HG02588 (cell line): ENCODE results near the gene FXYD1.
"Not testable (repeated sequence)": the region's sequence is repeated elsewhere in the genome, so short reads cannot be mapped to it uniquely, and the experiment has no call there.

ENCODE experiments used
- ATAC-seq: cut with Tn5 transposase; IDR thresholded peaks from one replicate; pipeline ENCODE4 v1.9.1; 2021; ENCODE audit warnings: mild to moderate bottlenecking, moderate library complexity; ENCODE audit not compliant: unreplicated experiment

The FXYD1 gene

GRCh38 chr19:35138305-35138892, at the start of gene FXYD1:
FXYD1 (plus strand) TSS chr19:35138824; CDS start chr19:35140080, 1,256 bp downstream.
- ATAC-seq, result no peak

GRCh38 chr19:35089554-35089953, 49.1 kb upstream of the FXYD1 start:
- ATAC-seq, result no peak

- ATAC-seq, result no peak
These were observed 48.5 kb upstream of the FXYD1 start for GRCh38 chr19:35090160-35090505.

- no peak for ATAC-seq
These were observed 48.0 kb upstream of the FXYD1 start for GRCh38 chr19:35090506-35091214.

- ATAC-seq, result no peak
These were observed 45.2 kb upstream of the FXYD1 start for GRCh38 chr19:35093430-35093829.

- no peak for ATAC-seq
These were observed 44.5 kb upstream of the FXYD1 start for GRCh38 chr19:35093941-35094647.

- no peak for ATAC-seq
These were observed 44.0 kb upstream of the FXYD1 start for GRCh38 chr19:35094656-35095055.

GRCh38 chr19:35095667-35096368, 42.8 kb upstream of the FXYD1 start:
- ATAC-seq, result no peak

- no peak for ATAC-seq
These were observed 40.1 kb upstream of the FXYD1 start for GRCh38 chr19:35098413-35099049.

- no peak for ATAC-seq
These were observed 39.3 kb upstream of the FXYD1 start for GRCh38 chr19:35099155-35099896.

- no peak for ATAC-seq
These were observed 38.7 kb upstream of the FXYD1 start for GRCh38 chr19:35099897-35100275.

GRCh38 chr19:35100588-35101533, 37.8 kb upstream of the FXYD1 start:
- no peak for ATAC-seq

GRCh38 chr19:35101949-35102348, 36.7 kb upstream of the FXYD1 start:
- not testable (repeated sequence) for ATAC-seq

- ATAC-seq, result not testable (repeated sequence)
These were observed 35.0 kb upstream of the FXYD1 start for GRCh38 chr19:35103614-35104013.

GRCh38 chr19:35104361-35104760, 34.3 kb upstream of the FXYD1 start:
- ATAC-seq, result no peak

- no peak for ATAC-seq
These were observed 33.6 kb upstream of the FXYD1 start for GRCh38 chr19:35105047-35105410.

- ATAC-seq, result no peak
These were observed 33.0 kb upstream of the FXYD1 start for GRCh38 chr19:35105411-35106290.

- ATAC-seq, result no peak
These were observed 32.4 kb upstream of the FXYD1 start for GRCh38 chr19:35106291-35106583.
